GM12873 (cell line): ENCODE measurements around the gene FAM240A.

Experiments
- CTCF ChIP-seq: IDR thresholded peaks from 2 replicates; pipeline ENCODE4 v1.5.1; 2012; ENCODE audit warnings: low read depth, mild to moderate bottlenecking, moderate library complexity, low read length, control low read depth; ENCODE audit not compliant: insufficient read depth; ENCODE audit errors: missing control alignments

Gene FAM240A

GRCh38 chr3:46674031-46674845, 61.9 kb downstream of the FAM240A start:
- TF ChIP-seq CTCF, result peak; percentile 60

GRCh38 chr3:46675426-46675825, 63.1 kb downstream of the FAM240A start:
- no peak for TF ChIP-seq CTCF
